H9 (cell line): ENCODE measurements around the gene SUFU. TPM values are rescaled to one million over a fixed set of nuclear protein-coding genes. Genes with fewer than 3 reads are reported as not detected.

Source experiments
- DNase-seq: peaks from one replicate; pipeline ENCODE4 v3.0.0-alpha.2; 2017
- H2AFZ ChIP-seq: one replicate; pipeline ENCODE4 v1.6.1; 2013; ENCODE audit warnings: mild to moderate bottlenecking, low read length, control low read depth, moderate library complexity
- H2AK5ac ChIP-seq: 2 replicates; pipeline ENCODE4 v1.6.1; 2013; ENCODE audit warnings: low read length, control low read depth, mixed read lengths; ENCODE audit not compliant: insufficient read length
- H2BK120ac ChIP-seq: one replicate; pipeline ENCODE4 v1.6.1; 2013; ENCODE audit warnings: low read depth, mild to moderate bottlenecking, low read length, control low read depth, inconsistent platforms; ENCODE audit not compliant: poor library complexity, severe bottlenecking
- H2BK12ac ChIP-seq: 2 replicates; pipeline ENCODE4 v1.6.1; 2013; ENCODE audit warnings: low read length, control low read depth, mixed read lengths, low read depth; ENCODE audit not compliant: insufficient read length
- H2BK15ac ChIP-seq: 2 replicates; pipeline ENCODE4 v1.6.1; 2013; ENCODE audit warnings: low read depth, low read length, control low read depth
- H2BK20ac ChIP-seq: one replicate; pipeline ENCODE4 v1.6.1; 2013; ENCODE audit warnings: low read depth, mild to moderate bottlenecking, low read length, control low read depth, inconsistent platforms; ENCODE audit not compliant: poor library complexity, severe bottlenecking
- H2BK5ac ChIP-seq: 2 replicates; pipeline ENCODE4 v1.6.1; 2013; ENCODE audit warnings: low read length, control low read depth, mixed read lengths; ENCODE audit not compliant: insufficient read length
- H3K14ac ChIP-seq: 2 replicates; pipeline ENCODE4 v1.6.1; 2013; ENCODE audit warnings: low read length, control low read depth; ENCODE audit not compliant: insufficient read depth
- H3K18ac ChIP-seq: 2 replicates; pipeline ENCODE4 v1.6.1; 2013; ENCODE audit warnings: low read depth, mild to moderate bottlenecking, mixed read lengths, low read length, control low read depth; ENCODE audit not compliant: insufficient read length
- H3K23ac ChIP-seq: 2 replicates; pipeline ENCODE4 v1.6.1; 2013; ENCODE audit warnings: low read length, control low read depth, mixed read lengths, low read depth; ENCODE audit not compliant: insufficient read length
- H3K23me2 ChIP-seq: 2 replicates; pipeline ENCODE4 v1.6.1; 2013; ENCODE audit warnings: low read depth, mild to moderate bottlenecking, mixed read lengths, low read length, control low read depth; ENCODE audit not compliant: insufficient read length, poor library complexity, severe bottlenecking
- H3K27ac ChIP-seq: 2 replicates; pipeline ENCODE4 v1.5.1; 2013; ENCODE audit warnings: low read length, control low read depth, mixed read lengths, low read depth; ENCODE audit not compliant: insufficient read length
- H3K27me3 ChIP-seq: 2 replicates; pipeline ENCODE4 v1.6.1; 2013; ENCODE audit warnings: low read length, control low read depth, inconsistent platforms; ENCODE audit not compliant: insufficient read depth
- H3K4ac ChIP-seq: 2 replicates; pipeline ENCODE4 v1.6.1; 2013; ENCODE audit warnings: low read depth, mild to moderate bottlenecking, control low read depth, inconsistent platforms, low read length, moderate library complexity
- H3K4me1 ChIP-seq: 2 replicates; pipeline ENCODE4 v1.6.1; 2013; ENCODE audit warnings: low read length, control low read depth, inconsistent platforms; ENCODE audit not compliant: insufficient read depth
- H3K4me2 ChIP-seq: 2 replicates; pipeline ENCODE4 v1.6.1; 2013; ENCODE audit warnings: low read length, control low read depth, mixed read lengths; ENCODE audit not compliant: insufficient read length, insufficient read depth
- H3K56ac ChIP-seq: 2 replicates; pipeline ENCODE4 v1.6.1; 2013; ENCODE audit warnings: low read depth, mild to moderate bottlenecking, mixed read lengths, low read length, control low read depth; ENCODE audit not compliant: insufficient read length
- H3K79me1 ChIP-seq: 2 replicates; pipeline ENCODE4 v1.6.1; 2013; ENCODE audit warnings: low read depth, mild to moderate bottlenecking, moderate library complexity, low read length, control low read depth, inconsistent platforms; ENCODE audit not compliant: insufficient read depth, poor library complexity, severe bottlenecking
- H3K79me2 ChIP-seq: 2 replicates; pipeline ENCODE4 v1.6.1; 2013; ENCODE audit warnings: low read length, control low read depth, inconsistent platforms; ENCODE audit not compliant: insufficient read depth
- H3K9ac ChIP-seq: 2 replicates; pipeline ENCODE4 v1.6.1; 2013; ENCODE audit warnings: low read length, control low read depth, mixed read lengths; ENCODE audit not compliant: insufficient read length; ENCODE audit errors: extremely low read depth
- H3K9me3 ChIP-seq: one replicate; pipeline ENCODE4 v1.6.1; 2013; ENCODE audit warnings: low read depth, low read length, inconsistent platforms; ENCODE audit not compliant: control insufficient read depth
- H3T11ph ChIP-seq: one replicate; pipeline ENCODE4 v1.6.1; 2013; ENCODE audit warnings: mild to moderate bottlenecking, low read length, control low read depth, inconsistent platforms
- H4K20me1 ChIP-seq: one replicate; pipeline ENCODE4 v1.6.1; 2013; ENCODE audit not compliant: control insufficient read depth, insufficient read length, insufficient read depth
- H4K5ac ChIP-seq: 2 replicates; pipeline ENCODE4 v1.6.1; 2013; ENCODE audit warnings: low read depth, mild to moderate bottlenecking, mixed read lengths, low read length, control low read depth; ENCODE audit not compliant: insufficient read length
- H4K8ac ChIP-seq: replicated peaks from 2 replicates; pipeline ENCODE4 v1.6.1; 2013; ENCODE audit warnings: low read length, control low read depth, mixed read lengths, low read depth; ENCODE audit not compliant: insufficient read length
- H4K91ac ChIP-seq: 2 replicates; pipeline ENCODE4 v1.6.1; 2013; ENCODE audit warnings: low read depth, mild to moderate bottlenecking, moderate library complexity, mixed read lengths, low read length, control low read depth; ENCODE audit not compliant: insufficient read length
- H3K27ac Mint-ChIP-seq, 3 experiments: 2 replicates in 2 of 3; 3 replicates in 1 of 3; pipeline ENCODE4 v1.8.0; 2020 to 2021; ENCODE audit warnings: mixed read lengths in 3 of 3, mild to moderate bottlenecking in 1 of 3, moderate library complexity in 1 of 3
- H3K27me3 Mint-ChIP-seq: 2 replicates; pipeline ENCODE4 v1.8.0; 2021; ENCODE audit warnings: low read depth, mild to moderate bottlenecking, moderate library complexity, mixed read lengths
- H3K36me3 Mint-ChIP-seq, 3 experiments: 2 replicates in 2 of 3; 3 replicates in 1 of 3; pipeline ENCODE4 v1.8.0; 2020 to 2021; ENCODE audit warnings: low read depth in 3 of 3, mixed read lengths in 3 of 3; ENCODE audit not compliant: insufficient read depth in 1 of 3
- H3K4me1 Mint-ChIP-seq, 2 experiments: 2 replicates each; pipeline ENCODE4 v1.8.0; 2020; ENCODE audit warnings: mixed read lengths in 2 of 2
- H3K4me3 Mint-ChIP-seq, 2 experiments: 2 replicates in 1 of 2; 3 replicates in 1 of 2; pipeline ENCODE4 v1.8.0; 2020 to 2021; ENCODE audit warnings: mild to moderate bottlenecking in 2 of 2, mixed read lengths in 2 of 2, moderate library complexity in 1 of 2
- H3K9me3 Mint-ChIP-seq, 2 experiments: 2 replicates in 1 of 2; 3 replicates in 1 of 2; pipeline ENCODE4 v1.8.0; 2020; ENCODE audit warnings: mild to moderate bottlenecking in 2 of 2, mixed read lengths in 2 of 2, moderate library complexity in 1 of 2
- WGBS: extraction: QIAGEN DNeasy Blood & Tissue Kit; methylation state at CpG from one replicate; pipeline ENCODE4 v1.1.7; 2013; ENCODE audit warnings: missing lambda C conversion rate, low lambda C conversion rate, mixed read lengths; ENCODE audit not compliant: insufficient read length; ENCODE audit errors: extremely low coverage; 5-methylcytosine and 5-hydroxymethylcytosine counted together
- total RNA-seq: library from RNA; stranded (reverse); gene quantifications from 2 replicates; pipeline ENCODE4 v1.2.1, GENCODE V29; 2021
- TF ChIP-seq, protein P1 (sequence below): fragments of 200-600 bp; sonication (generic); conservative IDR thresholded peaks from 3 replicates; pipeline ENCODE4 v1.8.0; 2021; ENCODE audit warnings: antibody characterized with exemption, mild to moderate bottlenecking

SUFU gene
- total RNA-seq, 1 experiment from 2014 or later: 9.5 TPM

DNA sequence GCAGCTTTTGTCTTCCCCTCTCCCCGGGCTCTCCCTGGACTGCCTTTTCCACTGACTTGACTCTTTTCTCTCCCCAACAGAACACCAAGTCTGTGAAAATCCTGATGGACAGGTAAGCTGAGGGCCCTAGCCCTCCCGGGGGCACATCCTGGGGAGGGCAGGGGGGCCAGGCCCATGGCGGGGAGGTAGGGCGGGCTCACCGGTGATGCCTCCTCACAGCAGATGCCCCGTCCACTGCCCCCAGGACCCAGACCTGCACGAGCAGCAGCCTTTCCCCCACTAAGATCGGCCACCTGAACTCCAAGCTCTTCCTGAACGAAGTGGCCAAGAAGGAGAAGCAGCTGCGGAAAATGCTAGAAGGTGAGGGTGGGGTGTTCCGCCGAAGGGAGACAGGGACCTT lies 152.3 kb downstream of the SUFU start:
- H3K27me3 ChIP-seq: no peaks in the 10 kb centered on the region
- H3K9me3 ChIP-seq: no peaks in the 10 kb centered on the region
- no peak overlapping the region for H3T11ph ChIP-seq
- H2BK12ac ChIP-seq: no peak overlapping the region
- DNase-seq: no peak
- H3K4me2 ChIP-seq: no peak overlapping the region
- H2BK20ac ChIP-seq: no peak overlapping the region
- no peak overlapping the region for H3K4ac ChIP-seq
- no peak overlapping the region for H2AFZ ChIP-seq
- no peak overlapping the region for H3K4me3 Mint-ChIP-seq
- no peak overlapping the region for H4K8ac ChIP-seq
- no peaks in the 10 kb centered on the region for H4K20me1 ChIP-seq
- no peak overlapping the region for H3K18ac ChIP-seq
- H3K36me3 Mint-ChIP-seq: peaks cover 20 to 56% (median 49%) of the 10 kb centered on the region in 3 experiments
- H2BK15ac ChIP-seq: no peak overlapping the region
- H3K27me3 Mint-ChIP-seq: no peaks in the 10 kb centered on the region
- peaks cover 18 to 36% of the 10 kb centered on the region in 2 experiments for H3K4me1 Mint-ChIP-seq
- no peak overlapping the region for H3K14ac ChIP-seq
- no peak overlapping the region for H3K56ac ChIP-seq
- peaks cover 2% of the 10 kb centered on the region; the same call in 1 of the 2 replicates for H3K79me2 ChIP-seq
- H4K5ac ChIP-seq: no peak overlapping the region
- no peak overlapping the region for H2AK5ac ChIP-seq
- H3K9ac ChIP-seq: no peak overlapping the region
- no peak overlapping the region for H3K27ac Mint-ChIP-seq
- TF ChIP-seq, protein P1, sequence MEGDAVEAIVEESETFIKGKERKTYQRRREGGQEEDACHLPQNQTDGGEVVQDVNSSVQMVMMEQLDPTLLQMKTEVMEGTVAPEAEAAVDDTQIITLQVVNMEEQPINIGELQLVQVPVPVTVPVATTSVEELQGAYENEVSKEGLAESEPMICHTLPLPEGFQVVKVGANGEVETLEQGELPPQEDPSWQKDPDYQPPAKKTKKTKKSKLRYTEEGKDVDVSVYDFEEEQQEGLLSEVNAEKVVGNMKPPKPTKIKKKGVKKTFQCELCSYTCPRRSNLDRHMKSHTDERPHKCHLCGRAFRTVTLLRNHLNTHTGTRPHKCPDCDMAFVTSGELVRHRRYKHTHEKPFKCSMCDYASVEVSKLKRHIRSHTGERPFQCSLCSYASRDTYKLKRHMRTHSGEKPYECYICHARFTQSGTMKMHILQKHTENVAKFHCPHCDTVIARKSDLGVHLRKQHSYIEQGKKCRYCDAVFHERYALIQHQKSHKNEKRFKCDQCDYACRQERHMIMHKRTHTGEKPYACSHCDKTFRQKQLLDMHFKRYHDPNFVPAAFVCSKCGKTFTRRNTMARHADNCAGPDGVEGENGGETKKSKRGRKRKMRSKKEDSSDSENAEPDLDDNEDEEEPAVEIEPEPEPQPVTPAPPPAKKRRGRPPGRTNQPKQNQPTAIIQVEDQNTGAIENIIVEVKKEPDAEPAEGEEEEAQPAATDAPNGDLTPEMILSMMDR: no peak
- peaks cover 2% of the 10 kb centered on the region for H3K79me1 ChIP-seq
- H4K91ac ChIP-seq: no peak overlapping the region
- no CpG with 5 or more reads among the region's 12 CpGs for WGBS
- H3K23me2 ChIP-seq: no peaks in the 10 kb centered on the region
- no peaks in the 10 kb centered on the region for H3K9me3 Mint-ChIP-seq
- H3K27ac ChIP-seq: no peak overlapping the region
- H3K4me1 ChIP-seq: no peaks in the 10 kb centered on the region; the same call in 1 of the 2 replicates
- no peak overlapping the region for H2BK5ac ChIP-seq
- H2BK120ac ChIP-seq: no peak overlapping the region
- H3K23ac ChIP-seq: no peak overlapping the region
